ENCODE results near the gene DOCK2. TPM values are rescaled to one million over a fixed set of nuclear protein-coding genes. Genes with fewer than 3 reads are reported as not detected.

Gene DOCK2
- total RNA-seq, 1 donor from 2014 or later = 21.6 TPM

- no peak for DNase-seq (ENCODE audit: low spot score)
Observed at GRCh38 chr5:169988947-169989346, 351.9 kb downstream of the DOCK2 start.

- DNase-seq (ENCODE audit: low spot score) = no peak
Observed at GRCh38 chr5:169989365-169989764, 352.3 kb downstream of the DOCK2 start.

DNA sequence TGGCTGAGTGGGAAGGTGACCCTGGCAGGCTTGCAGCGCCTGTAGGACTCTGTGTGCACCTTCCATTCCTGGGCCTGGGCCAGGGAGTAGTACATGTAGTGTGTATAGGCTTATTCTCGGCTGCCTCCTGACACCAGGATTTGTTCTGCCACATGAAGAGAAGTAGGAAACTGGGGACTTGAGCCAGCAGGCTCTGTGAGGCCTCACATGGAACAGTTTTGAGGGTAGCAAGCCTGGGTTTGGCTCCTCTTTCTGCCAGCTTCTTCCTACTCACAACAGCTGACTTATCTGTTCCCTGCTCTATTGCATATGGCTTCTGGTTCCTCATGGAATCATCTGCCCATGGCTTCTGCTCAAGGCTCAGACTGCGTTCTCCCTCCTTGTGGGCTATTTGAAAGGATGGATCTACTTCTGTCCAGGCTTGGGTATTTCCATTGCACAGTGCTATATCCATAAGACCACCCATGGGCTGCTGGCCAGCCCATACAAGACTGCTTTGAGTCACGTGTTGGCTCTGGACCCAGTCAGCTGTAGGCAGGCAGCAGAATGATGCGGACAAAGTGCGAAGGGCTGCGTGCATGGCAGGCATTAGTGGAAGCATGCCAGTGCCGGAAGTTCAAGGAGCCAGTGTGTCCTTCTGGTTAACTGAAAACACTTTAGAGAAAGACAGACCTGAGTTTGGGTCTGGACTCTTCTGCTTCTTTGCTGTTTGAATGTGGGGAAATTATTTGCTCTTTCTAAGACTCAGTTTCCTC is 354.2 kb downstream of the DOCK2 start:
- DNase-seq (ENCODE audit: low spot score) = no peak

- no peak for DNase-seq (ENCODE audit: low spot score)
Observed at GRCh38 chr5:169992789-169993484, 355.9 kb downstream of the DOCK2 start.

DNA sequence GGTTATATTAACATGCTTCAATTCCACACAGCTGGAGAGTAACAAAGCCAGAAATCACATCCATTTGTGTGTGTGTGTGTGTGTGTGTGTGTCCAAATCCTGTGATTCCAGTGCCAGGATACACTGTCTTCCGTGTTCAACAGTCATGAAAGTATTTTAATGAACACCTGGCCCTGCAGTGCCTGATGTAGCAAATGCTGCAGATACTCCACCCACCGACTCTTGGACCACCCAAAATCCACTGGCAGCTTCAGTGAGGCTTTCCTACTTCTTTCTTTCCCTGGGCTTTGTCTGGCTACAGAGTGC is 356.4 kb downstream of the DOCK2 start:
- DNase-seq (ENCODE audit: low spot score) = no peak

DNA sequence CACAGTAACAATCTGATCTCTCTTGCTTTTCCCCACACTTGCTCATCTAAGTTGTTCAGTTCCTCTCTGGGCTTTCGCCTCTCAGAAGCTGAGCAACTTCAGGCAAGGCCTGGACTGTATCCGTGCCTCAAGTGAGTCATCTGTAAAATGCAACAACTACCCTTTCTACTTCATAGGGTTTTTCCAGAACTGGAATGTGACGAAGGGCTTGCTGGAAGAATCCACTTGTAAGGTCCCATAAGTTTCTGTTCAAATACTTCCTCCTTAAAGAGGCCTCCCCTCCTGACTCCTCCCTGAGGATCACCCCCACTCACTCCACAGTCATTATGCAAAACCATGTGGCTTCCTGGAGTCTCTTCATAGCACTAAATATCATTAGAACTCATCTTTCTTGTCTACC is 360.7 kb downstream of the DOCK2 start:
- no peak for DNase-seq (ENCODE audit: low spot score)

- no peak for DNase-seq (ENCODE audit: low spot score)
Observed at GRCh38 chr5:169999621-170000020, 362.5 kb downstream of the DOCK2 start.

GRCh38 chr5:170000155-170000554 is 363.1 kb downstream of the DOCK2 start:
- no peak for DNase-seq (ENCODE audit: low spot score)

DNA sequence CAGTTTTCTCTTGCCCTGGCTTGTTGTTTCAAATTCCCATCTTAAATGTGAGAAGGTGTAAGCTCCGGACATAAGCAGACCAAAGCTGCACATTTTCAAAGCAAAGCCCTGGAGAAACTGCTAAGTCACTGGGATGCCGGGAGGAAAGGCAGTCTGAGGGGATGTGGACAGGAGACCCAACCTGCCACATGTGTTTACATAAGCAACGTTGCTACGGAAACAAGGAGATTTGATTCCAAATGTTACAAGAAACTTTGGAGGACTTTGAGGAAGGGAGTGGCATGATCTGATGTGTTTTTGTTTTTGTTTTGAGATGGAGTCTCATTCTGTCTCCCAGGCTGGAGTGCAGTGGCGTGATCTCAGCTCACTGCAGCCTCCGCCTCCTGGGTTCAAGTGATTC is 368.9 kb downstream of the DOCK2 start:
- DNase-seq (ENCODE audit: low spot score) = no peak

DNA sequence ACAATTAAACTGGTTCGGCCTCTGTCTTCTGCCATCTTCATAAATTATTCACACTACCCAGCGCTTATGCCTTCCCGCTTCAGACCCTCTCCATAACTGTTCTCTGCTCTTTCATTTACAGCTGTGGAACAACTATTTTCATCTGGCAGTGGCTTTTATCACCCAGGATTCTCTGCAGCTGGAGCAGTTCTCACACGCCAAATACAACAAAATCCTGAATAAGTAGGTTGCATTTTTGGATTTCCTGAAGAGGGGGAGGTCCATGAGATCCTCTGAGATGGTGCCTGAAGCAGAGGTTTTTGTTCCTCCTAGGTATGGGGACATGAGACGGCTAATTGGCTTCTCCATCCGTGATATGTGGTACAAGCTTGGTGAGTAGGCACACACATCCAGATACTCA is 371.3 kb downstream of the DOCK2 start:
- DNase-seq (ENCODE audit: low spot score) = no peak

- DNase-seq (ENCODE audit: low spot score) = no peak
Observed at GRCh38 chr5:170010595-170010994, 373.5 kb downstream of the DOCK2 start.

DNA sequence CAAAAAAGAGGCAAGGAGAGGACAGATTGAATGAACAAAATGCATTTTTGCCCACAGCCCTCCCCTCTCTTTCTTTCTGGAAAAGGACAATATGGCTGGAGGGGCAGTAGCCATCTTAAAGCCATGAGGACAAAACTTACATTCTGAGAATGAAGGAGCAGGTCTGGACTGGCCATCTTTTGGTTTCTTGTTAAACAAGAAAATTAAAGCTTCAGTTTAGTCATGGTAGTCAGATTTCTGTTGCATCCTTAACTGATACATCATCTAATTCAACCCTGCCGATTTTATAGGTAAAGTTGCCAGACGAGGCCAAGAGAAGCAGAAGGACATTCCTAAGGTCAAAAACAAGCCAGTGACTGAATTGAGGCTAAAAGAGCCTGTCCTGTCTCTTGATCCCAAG is 374.7 kb downstream of the DOCK2 start:
- no peak for DNase-seq (ENCODE audit: low spot score)

- no peak for DNase-seq (ENCODE audit: low spot score)
Observed at GRCh38 chr5:170012622-170013021, 375.5 kb downstream of the DOCK2 start.

- no peak for DNase-seq (ENCODE audit: low spot score)
Observed at GRCh38 chr5:170020423-170020822, 383.3 kb downstream of the DOCK2 start.

- no peak for DNase-seq (ENCODE audit: low spot score)
Observed at GRCh38 chr5:170021506-170021905, 384.4 kb downstream of the DOCK2 start.

DNA sequence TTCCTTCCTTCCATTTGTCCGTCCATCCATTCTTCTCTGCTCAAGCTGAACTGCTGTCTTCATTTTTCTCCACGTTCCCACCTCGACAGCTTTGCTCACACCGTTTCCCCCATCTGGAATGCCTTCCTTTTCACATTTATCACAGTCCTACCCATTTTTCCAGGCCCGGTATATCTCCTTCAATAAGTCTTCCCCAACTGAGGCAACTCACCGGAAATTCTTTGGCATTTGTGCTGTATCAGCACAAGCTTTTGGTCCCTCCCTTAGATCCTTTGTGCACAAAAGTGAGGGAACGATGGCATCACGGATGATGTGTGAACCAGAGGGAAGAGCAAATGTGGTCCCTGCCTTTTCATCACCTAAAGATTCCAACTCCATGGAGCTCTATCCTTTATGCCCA is 388.8 kb downstream of the DOCK2 start:
- DNase-seq (ENCODE audit: low spot score) = no peak

DNA sequence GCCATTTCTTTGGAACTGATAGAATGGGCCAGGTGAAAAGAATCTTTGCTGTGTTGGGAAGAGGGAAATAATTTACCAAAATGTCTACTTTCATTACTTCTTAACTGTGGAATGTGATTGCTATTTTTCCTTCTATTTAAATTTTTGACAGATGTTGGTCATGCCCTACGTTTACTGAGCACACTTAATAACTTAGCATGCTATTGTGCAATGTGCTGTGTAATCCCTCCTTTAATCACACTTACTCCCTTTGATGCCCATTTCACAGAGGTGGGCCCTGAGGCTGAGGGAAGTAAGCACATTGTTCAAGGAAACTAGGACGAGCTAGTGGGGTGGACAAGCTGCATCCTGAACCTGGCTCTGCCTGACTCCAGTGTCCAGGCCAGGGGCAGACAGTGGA is 391.0 kb downstream of the DOCK2 start:
- DNase-seq (ENCODE audit: low spot score) = no peak

GRCh38 chr5:170034231-170034630 is 397.2 kb downstream of the DOCK2 start:
- DNase-seq (ENCODE audit: low spot score) = no peak

DNA sequence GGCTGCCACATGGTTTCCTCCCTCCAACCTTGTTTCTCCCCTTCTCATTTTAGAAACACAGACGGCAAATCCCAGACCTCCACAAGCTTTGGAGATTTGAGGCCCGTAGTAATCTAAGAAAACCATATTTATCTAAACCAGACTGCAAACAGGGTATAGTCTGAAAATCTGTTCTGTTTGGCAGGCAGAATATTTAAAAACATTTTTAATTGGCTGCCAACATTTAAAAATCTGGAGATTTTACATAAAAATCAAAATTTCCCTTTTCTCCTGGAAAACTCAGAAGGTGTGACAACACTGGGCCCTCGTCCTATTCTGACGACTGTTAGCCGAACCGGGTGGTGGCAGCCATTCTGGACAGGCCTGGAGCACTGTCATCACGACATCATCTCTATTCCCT is 401.2 kb downstream of the DOCK2 start:
- DNase-seq (ENCODE audit: low spot score) = no peak

GRCh38 chr5:170039830-170040229 is 402.8 kb downstream of the DOCK2 start:
- no peak for DNase-seq (ENCODE audit: low spot score)

DNA sequence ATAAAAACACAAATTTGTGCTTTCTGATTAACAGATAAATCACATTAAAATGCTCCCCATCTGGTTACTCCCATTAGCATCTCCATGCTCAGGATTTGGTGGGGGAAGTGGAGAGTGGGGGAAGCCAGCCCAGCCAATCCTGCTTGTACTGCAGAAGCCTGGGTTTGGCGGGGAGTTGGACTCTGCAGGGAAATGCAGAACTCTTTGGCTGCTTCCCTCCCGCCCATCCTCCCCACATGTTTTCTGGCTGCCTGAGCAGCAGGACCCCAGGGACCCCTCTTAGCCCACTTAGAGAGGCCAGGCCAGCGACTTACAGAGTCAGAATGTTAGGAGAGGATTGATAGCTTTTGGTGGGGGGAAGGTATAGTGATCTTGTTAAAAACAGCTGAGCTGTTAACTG is 409.2 kb downstream of the DOCK2 start:
- no peak for DNase-seq (ENCODE audit: low spot score)

DNA sequence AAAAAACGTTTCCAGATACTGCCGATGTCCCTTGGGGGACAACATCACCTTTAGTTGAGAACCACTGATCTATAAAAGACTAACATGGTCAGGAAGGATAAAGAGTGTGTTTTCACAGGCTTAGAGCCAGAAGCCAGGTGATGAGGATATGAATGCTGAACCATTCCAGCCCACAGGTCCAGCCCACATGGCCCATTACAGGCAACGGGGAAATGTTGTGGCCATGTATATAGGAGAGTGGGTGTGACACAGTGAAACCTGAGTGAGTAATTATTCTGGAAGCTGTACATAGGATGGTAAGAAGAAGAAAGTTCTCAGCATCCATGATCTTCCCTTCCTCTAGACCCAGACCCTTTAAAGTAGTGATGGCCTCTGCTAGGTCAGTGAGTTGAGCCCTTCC is 412.6 kb downstream of the DOCK2 start:
- DNase-seq (ENCODE audit: low spot score) = no peak

DNA sequence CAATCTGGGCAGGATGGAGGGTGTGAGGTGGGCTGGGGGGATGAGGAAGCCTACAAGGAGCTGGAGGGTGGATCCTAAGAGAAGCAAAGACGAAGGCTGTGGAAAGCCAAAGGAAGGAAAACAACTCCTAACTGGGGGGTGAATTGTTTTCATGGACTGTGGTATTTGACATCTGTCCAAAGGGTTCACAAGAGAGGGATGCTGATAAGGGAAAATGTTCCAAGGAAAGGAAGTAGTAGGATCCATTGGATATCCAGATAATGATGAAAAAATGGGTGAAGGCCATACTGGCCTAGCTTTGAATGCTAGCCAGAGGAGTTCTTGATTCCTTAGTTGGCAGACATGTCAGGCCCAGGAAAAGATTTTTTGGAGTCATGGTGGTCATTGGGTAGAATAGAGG is 416.8 kb downstream of the DOCK2 start:
- no peak for DNase-seq (ENCODE audit: low spot score)

DNA sequence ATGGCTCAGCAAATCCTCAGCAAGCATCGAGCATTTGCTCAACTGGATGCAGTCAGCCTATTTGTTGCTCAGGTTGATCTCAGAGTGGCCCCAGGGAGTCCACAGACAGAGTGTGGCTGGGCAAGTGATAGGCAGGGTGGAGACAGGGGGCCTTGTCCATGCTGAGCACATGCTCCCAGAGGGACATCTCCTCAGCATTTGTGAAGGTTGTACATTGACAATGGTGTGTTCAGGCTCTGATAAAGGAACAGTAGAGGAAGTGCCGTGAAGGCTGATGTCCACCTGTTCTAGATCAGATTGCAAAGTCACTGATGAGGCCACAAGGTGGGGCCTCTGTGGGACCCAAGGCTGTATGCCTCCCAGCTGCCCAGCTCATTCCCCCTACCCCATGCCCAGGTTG is 418.5 kb downstream of the DOCK2 start:
- DNase-seq (ENCODE audit: low spot score) = no peak
